Stimulated activated CD4-positive, alpha-beta T cell treated with anti-CD3 and anti-CD28 coated beads, TNF-alpha, amount 100 ng/mL, for 4 hours (primary cell): ENCODE measurements around the gene TENM4.

ENCODE experiments used
- DNase-seq, 3 experiments: peaks; one replicate each; pipeline ENCODE4 v3.0.0-alpha.2; 2020; ENCODE audit warnings: low read depth in 3 of 3

Gene TENM4

DNA sequence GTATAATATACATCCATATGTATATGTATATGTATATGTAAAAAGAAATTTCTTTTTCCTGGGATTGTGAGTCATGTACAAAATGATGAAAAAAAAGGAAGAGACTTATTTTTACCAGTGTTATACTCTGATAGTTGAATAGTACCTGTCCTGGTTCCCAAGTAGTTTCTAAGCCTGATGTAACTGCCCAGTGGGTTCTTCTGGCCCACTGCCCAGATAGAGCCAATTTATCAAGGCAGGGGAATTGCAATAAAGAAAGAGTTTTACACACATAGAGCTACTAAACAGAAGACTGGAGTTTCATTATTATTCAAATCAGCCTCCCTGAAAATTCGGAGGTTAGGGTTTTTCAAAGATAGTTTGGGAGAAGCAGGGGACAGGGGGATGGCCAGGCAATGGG is 837.0 kb downstream of the TENM4 start:
- DNase-seq, result no peak
